NCI-H2171 (cell line): ENCODE measurements around the gene VEPH1.

Source experiments
- DNase-seq: peaks from one replicate; lab custom pipeline; 2025; lab: John Stamatoyannopoulos, UW

VEPH1 gene

GRCh38 chr3:157261000-157261399 lies 242.2 kb downstream of the VEPH1 start:
- no peak for DNase-seq

GRCh38 chr3:157259825-157260224 lies 243.4 kb downstream of the VEPH1 start:
- DNase-seq: no peak

- DNase-seq: no peak
These were observed 246.1 kb downstream of the VEPH1 start for GRCh38 chr3:157257101-157257500.

GRCh38 chr3:157255797-157256196 lies 247.4 kb downstream of the VEPH1 start:
- no peak for DNase-seq

GRCh38 chr3:157251685-157252084 lies 251.5 kb downstream of the VEPH1 start:
- no peak for DNase-seq

GRCh38 chr3:157249606-157250005 lies 253.6 kb downstream of the VEPH1 start:
- DNase-seq: no peak

GRCh38 chr3:157248590-157249422 lies 254.4 kb downstream of the VEPH1 start:
- DNase-seq: peak; percentile 24

GRCh38 chr3:157247391-157247790 lies 255.8 kb downstream of the VEPH1 start:
- DNase-seq: no peak

- DNase-seq: no peak
These were observed 260.4 kb downstream of the VEPH1 start for GRCh38 chr3:157242836-157243235.

GRCh38 chr3:157241599-157241998 lies 261.6 kb downstream of the VEPH1 start:
- no peak for DNase-seq

- DNase-seq: no peak
These were observed 262.8 kb downstream of the VEPH1 start for GRCh38 chr3:157240408-157240807.

GRCh38 chr3:157239082-157239704 lies 264.0 kb downstream of the VEPH1 start:
- no peak for DNase-seq

GRCh38 chr3:157238457-157238856 lies 264.8 kb downstream of the VEPH1 start:
- DNase-seq: no peak

GRCh38 chr3:157237886-157238285 lies 265.3 kb downstream of the VEPH1 start:
- no peak for DNase-seq

- DNase-seq: no peak
These were observed 267.9 kb downstream of the VEPH1 start for GRCh38 chr3:157235291-157235690.

- DNase-seq: no peak
These were observed 269.3 kb downstream of the VEPH1 start for GRCh38 chr3:157233923-157234322.

GRCh38 chr3:157232141-157232540 lies 271.1 kb downstream of the VEPH1 start:
- DNase-seq: no peak

- DNase-seq: no peak
These were observed 272.1 kb downstream of the VEPH1 start for GRCh38 chr3:157231071-157231470.

GRCh38 chr3:157226173-157226847 lies 276.9 kb downstream of the VEPH1 start:
- no peak for DNase-seq

- DNase-seq: no peak
These were observed 278.2 kb downstream of the VEPH1 start for GRCh38 chr3:157225001-157225400.

- no peak for DNase-seq
These were observed 282.3 kb downstream of the VEPH1 start for GRCh38 chr3:157220883-157221282.

- DNase-seq: no peak
These were observed 283.0 kb downstream of the VEPH1 start for GRCh38 chr3:157220211-157220610.

GRCh38 chr3:157219215-157219614 lies 284.0 kb downstream of the VEPH1 start:
- DNase-seq: no peak
